ENCODE results near the gene RAMACL. TPM values are rescaled to one million over a fixed set of nuclear protein-coding genes. Genes with fewer than 3 reads are reported as not detected.
A peak's percentile ranks its signal among the peaks of the same experiment; 100 is the strongest.

RAMACL gene
- total and polyA plus RNA-seq, 2 donors (not counting 1 experiment from before 2014, with no cell fraction given): 0.22 to 5.0 TPM

- Histone ChIP-seq H3K27me3 (ENCODE audit: control insufficient read depth, insufficient read depth, low read length) (no peaks in the 10 kb centered on the region), H3K9me3 (ENCODE audit: control insufficient read depth, insufficient read depth, low read depth, low read length) (no peaks in the 10 kb centered on the region), H3K4me2 (ENCODE audit: extremely low read depth, insufficient read depth, low read length) (no peak overlapping the region), H3K4me3 (replicated peaks in 1 of 4; ENCODE audit: control extremely low read depth in 1 of 4, insufficient read depth in 1 of 4, low read depth in 3 of 4, low read length in 4 of 4) (no peak overlapping the region), H3K79me2 (ENCODE audit: control insufficient read depth, insufficient read depth, low read length) (peaks cover 20% of the 10 kb centered on the region), H3K27ac (ENCODE audit: insufficient read depth, low read length) (no peak overlapping the region), H4K20me1 (ENCODE audit: control insufficient read depth, extremely low read depth, insufficient read depth, low read length) (no peaks in the 10 kb centered on the region), H3K9ac (ENCODE audit: insufficient read depth, low read length) (no peak overlapping the region), H3K36me3 (ENCODE audit: control insufficient read depth, insufficient read depth, low read length) (no peaks in the 10 kb centered on the region), H2AFZ (ENCODE audit: low read length) (no peak overlapping the region), H3K4me1 (ENCODE audit: control insufficient read depth, extremely low read depth, insufficient read depth, low read length) (peaks cover 13% of the 10 kb centered on the region)
- TF ChIP-seq CTCF (conservative IDR thresholded peaks at IDR 0.05 in 1 of 2, IDR thresholded peaks at IDR 0.05 in 1 of 2; ENCODE audit: low read depth in 1 of 2, low read length in 2 of 2): no peak
- TF ChIP-seq EZH2 (IDR thresholded peaks at IDR 0.05; ENCODE audit: low read length, missing control alignments): no peak
- DNase-seq (ENCODE audit: low read depth in 2 of 2): no peak
Observed at GRCh38 chr6:166591026-166591425, 4.5 kb upstream of the RAMACL start.

GRCh38 chr6:166589786-166590574 lies 3.5 kb upstream of the RAMACL start:
- Histone ChIP-seq H3K9me3 (ENCODE audit: control insufficient read depth, insufficient read depth, low read depth, low read length) (no peaks in the 10 kb centered on the region), H3K79me2 (ENCODE audit: control insufficient read depth, insufficient read depth, low read length) (peaks cover 20% of the 10 kb centered on the region), H3K27me3 (ENCODE audit: control insufficient read depth, insufficient read depth, low read length) (no peaks in the 10 kb centered on the region), H3K36me3 (ENCODE audit: control insufficient read depth, insufficient read depth, low read length) (no peaks in the 10 kb centered on the region), H3K9ac (ENCODE audit: insufficient read depth, low read length) (no peak overlapping the region), H2AFZ (ENCODE audit: low read length) (no peak overlapping the region), H3K27ac (ENCODE audit: insufficient read depth, low read length) (no peak overlapping the region), H3K4me2 (ENCODE audit: extremely low read depth, insufficient read depth, low read length) (no peak overlapping the region), H3K4me3 (replicated peaks in 1 of 4; ENCODE audit: control extremely low read depth in 1 of 4, insufficient read depth in 1 of 4, low read depth in 3 of 4, low read length in 4 of 4) (no peak overlapping the region), H4K20me1 (ENCODE audit: control insufficient read depth, extremely low read depth, insufficient read depth, low read length) (no peaks in the 10 kb centered on the region), H3K4me1 (ENCODE audit: control insufficient read depth, extremely low read depth, insufficient read depth, low read length) (peaks cover 9% of the 10 kb centered on the region)
- DNase-seq (ENCODE audit: low read depth in 2 of 2): peak in 1 of 2 donors; percentile 33
- TF ChIP-seq EZH2 (IDR thresholded peaks at IDR 0.05; ENCODE audit: low read length, missing control alignments) (no peak), CTCF (conservative IDR thresholded peaks at IDR 0.05 in 1 of 2, IDR thresholded peaks at IDR 0.05 in 1 of 2; ENCODE audit: low read depth in 1 of 2, low read length in 2 of 2) (no peak)

- Histone ChIP-seq H3K36me3 (ENCODE audit: control insufficient read depth, insufficient read depth, low read length) (no peaks in the 10 kb centered on the region), H4K20me1 (ENCODE audit: control insufficient read depth, extremely low read depth, insufficient read depth, low read length) (no peaks in the 10 kb centered on the region), H3K27me3 (ENCODE audit: control insufficient read depth, insufficient read depth, low read length) (no peaks in the 10 kb centered on the region), H3K79me2 (ENCODE audit: control insufficient read depth, insufficient read depth, low read length) (peaks cover 20% of the 10 kb centered on the region), H3K9ac (ENCODE audit: insufficient read depth, low read length) (no peak overlapping the region), H3K27ac (ENCODE audit: insufficient read depth, low read length) (no peak overlapping the region), H3K4me3 (replicated peaks in 1 of 4; ENCODE audit: control extremely low read depth in 1 of 4, insufficient read depth in 1 of 4, low read depth in 3 of 4, low read length in 4 of 4) (no peak overlapping the region), H3K9me3 (ENCODE audit: control insufficient read depth, insufficient read depth, low read depth, low read length) (no peaks in the 10 kb centered on the region), H2AFZ (ENCODE audit: low read length) (no peak overlapping the region), H3K4me1 (ENCODE audit: control insufficient read depth, extremely low read depth, insufficient read depth, low read length) (peaks cover 6% of the 10 kb centered on the region), H3K4me2 (ENCODE audit: extremely low read depth, insufficient read depth, low read length) (no peak overlapping the region)
- no peak for DNase-seq (ENCODE audit: low read depth in 2 of 2)
- TF ChIP-seq CTCF (conservative IDR thresholded peaks at IDR 0.05 in 1 of 2, IDR thresholded peaks at IDR 0.05 in 1 of 2; ENCODE audit: low read depth in 1 of 2, low read length in 2 of 2): no peak
- no peak for TF ChIP-seq EZH2 (IDR thresholded peaks at IDR 0.05; ENCODE audit: low read length, missing control alignments)
Observed at GRCh38 chr6:166589337-166589731, 2.9 kb upstream of the RAMACL start.

All from fibroblast of lung (primary cell).